ENCODE results near the gene POLR3K.

POLR3K gene

GRCh38 chr16:79151-80054 lies 26.0 kb upstream of the POLR3K start:
- DNase-seq (ENCODE audit: low read depth in 2 of 3, low spot score in 2 of 3): no peak

- no peak for DNase-seq (ENCODE audit: low read depth in 2 of 3, low spot score in 2 of 3)
Measured at GRCh38 chr16:78444-79150, 25.2 kb upstream of the POLR3K start.

- peak; percentile 49 to 76 (median 73) for DNase-seq (ENCODE audit: low read depth in 2 of 3, low spot score in 2 of 3)
Measured at GRCh38 chr16:77807-78443, 24.5 kb upstream of the POLR3K start, which contains the start of gene MPG. Gene MPG, plus strand, starts transcription at chr16:78225. Its CDS starts 85 bp downstream, at chr16:78310.

GRCh38 chr16:77273-77806 lies 23.9 kb upstream of the POLR3K start:
- peak in 1 of 3 experiments; percentile 39 for DNase-seq (ENCODE audit: low read depth in 2 of 3, low spot score in 2 of 3)

- DNase-seq (ENCODE audit: low read depth in 2 of 3, low spot score in 2 of 3): no peak
Measured at GRCh38 chr16:76535-77272, 23.3 kb upstream of the POLR3K start.

GRCh38 chr16:75580-76501 lies 22.4 kb upstream of the POLR3K start:
- no peak for DNase-seq (ENCODE audit: low read depth in 2 of 3, low spot score in 2 of 3)

GRCh38 chr16:74747-75334 lies 21.4 kb upstream of the POLR3K start:
- DNase-seq (ENCODE audit: low read depth in 2 of 3, low spot score in 2 of 3): no peak

GRCh38 chr16:74051-74746 lies 20.8 kb upstream of the POLR3K start:
- no peak for DNase-seq (ENCODE audit: low read depth in 2 of 3, low spot score in 2 of 3)

- DNase-seq (ENCODE audit: low read depth in 2 of 3, low spot score in 2 of 3): no peak
Measured at GRCh38 chr16:72561-73548, 19.4 kb upstream of the POLR3K start, which contains the start of gene RHBDF1. Gene RHBDF1, minus strand, starts transcription at chr16:72631. Its CDS starts 7,616 bp downstream, at chr16:65015.

- DNase-seq (ENCODE audit: low read depth in 2 of 3, low spot score in 2 of 3): no peak
Measured at GRCh38 chr16:71540-72401, 18.4 kb upstream of the POLR3K start.

- no peak for DNase-seq (ENCODE audit: low read depth in 2 of 3, low spot score in 2 of 3)
Measured at GRCh38 chr16:71210-71539, 17.8 kb upstream of the POLR3K start.

- DNase-seq (ENCODE audit: low read depth in 2 of 3, low spot score in 2 of 3): no peak
Measured at GRCh38 chr16:69181-69580, 15.8 kb upstream of the POLR3K start.

GRCh38 chr16:67884-68789 lies 14.7 kb upstream of the POLR3K start:
- DNase-seq (ENCODE audit: low read depth in 2 of 3, low spot score in 2 of 3): no peak

- DNase-seq (ENCODE audit: low read depth in 2 of 3, low spot score in 2 of 3): no peak
Measured at GRCh38 chr16:67183-67791, 13.9 kb upstream of the POLR3K start.

Measured in activated CD8-positive, alpha-beta memory T cell treated with anti-CD3 and anti-CD28 coated beads for 48 hours (primary cell).